HTR-8/SVneo (cell line): ENCODE results near the gene TBL1X.
A peak's percentile ranks its signal among the peaks of the same experiment; 100 is the strongest.

ENCODE experiments used
- DNase-seq: peaks from one replicate; pipeline ENCODE4 v3.0.0; 2011; ENCODE audit warnings: low spot score, mixed read lengths; ENCODE audit not compliant: insufficient read length
- FAIRE-seq: peaks from 2 replicates; lab custom pipeline; 2011; peaks lifted over from hg19 to GRCh38; lab: Jason Lieb, UNC

Gene TBL1X

GRCh38 chrX:9682861-9683260 is 218.0 kb downstream of the TBL1X start:
- DNase-seq: no peak
- no peak for FAIRE-seq

- DNase-seq (no peak), FAIRE-seq (no peak)
Measured at GRCh38 chrX:9683350-9683749, 218.5 kb downstream of the TBL1X start.

- no peak for DNase-seq
- FAIRE-seq: no peak
Measured at GRCh38 chrX:9687899-9688298, 223.0 kb downstream of the TBL1X start.

GRCh38 chrX:9688833-9689232 is 224.0 kb downstream of the TBL1X start:
- DNase-seq (no peak), FAIRE-seq (no peak)

- no peak for DNase-seq
Measured at GRCh38 chrX:9690046-9690445, 225.2 kb downstream of the TBL1X start.

GRCh38 chrX:9693307-9694001 is 228.6 kb downstream of the TBL1X start:
- FAIRE-seq: no peak
- DNase-seq: no peak

More at GRCh38 chrX:9690046-9690445, 225.2 kb downstream of the TBL1X start:
- no peak for FAIRE-seq

GRCh38 chrX:9698576-9698975 is 233.7 kb downstream of the TBL1X start:
- DNase-seq: no peak
- no peak for FAIRE-seq

GRCh38 chrX:9700555-9700954 is 235.7 kb downstream of the TBL1X start:
- FAIRE-seq: no peak
- DNase-seq: no peak

GRCh38 chrX:9701790-9702189 is 236.9 kb downstream of the TBL1X start:
- DNase-seq (no peak), FAIRE-seq (no peak)

- DNase-seq: no peak
- FAIRE-seq: no peak
Measured at GRCh38 chrX:9703406-9703805, 238.5 kb downstream of the TBL1X start.

- no peak for FAIRE-seq
- DNase-seq: no peak
Measured at GRCh38 chrX:9704876-9705465, 240.1 kb downstream of the TBL1X start.

GRCh38 chrX:9706421-9706820 is 241.6 kb downstream of the TBL1X start:
- DNase-seq: no peak
- no peak for FAIRE-seq

- DNase-seq (no peak), FAIRE-seq (no peak)
Measured at GRCh38 chrX:9707306-9708033, 242.6 kb downstream of the TBL1X start.

- DNase-seq: no peak
- FAIRE-seq: no peak
Measured at GRCh38 chrX:9708086-9708485, 243.2 kb downstream of the TBL1X start.

- DNase-seq: peak; percentile 49
- no peak for FAIRE-seq
Measured at GRCh38 chrX:9708923-9709553, 244.2 kb downstream of the TBL1X start.

GRCh38 chrX:9710332-9710731 is 245.5 kb downstream of the TBL1X start:
- DNase-seq (no peak), FAIRE-seq (no peak)

- FAIRE-seq (no peak), DNase-seq (no peak)
Measured at GRCh38 chrX:9717376-9717775, 252.5 kb downstream of the TBL1X start.

- FAIRE-seq (no peak), DNase-seq (no peak)
Measured at GRCh38 chrX:9724711-9725110, 259.9 kb downstream of the TBL1X start.

GRCh38 chrX:9728261-9728660 is 263.4 kb downstream of the TBL1X start:
- no peak for DNase-seq
- FAIRE-seq: no peak

GRCh38 chrX:9729171-9729885 is 264.5 kb downstream of the TBL1X start:
- FAIRE-seq: no peak
- no peak for DNase-seq
